HCT116 (cell line): ENCODE measurements around the gene CGNL1. TPM values are rescaled to one million over a fixed set of nuclear protein-coding genes. Genes with fewer than 3 reads are reported as not detected.

ENCODE experiments used
- ATAC-seq: fragments of 200-7000 bp; cut with Tn5 transposase; 2 replicates; pipeline ENCODE4 v1.9.1; 2020; ENCODE audit warnings: mild to moderate bottlenecking, moderate library complexity
- BruUV-seq: library from RNA; stranded (reverse); fragments of 400-500 nt; replicated peaks from 2 replicates; lab custom pipeline; 2021; lab: Mats Ljungman, UMichigan
- CTCF ChIA-PET: fragments of 300-600 bp; sonication (Branson Sonifier 250); formaldehyde crosslinking; loops from one replicate; lab custom pipeline; 2021; ENCODE audit warnings: antibody characterized with exemption; lab: Charles Lee
- POLR2A ChIA-PET: fragments of 300-600, 350-600 bp; sonication (Branson Sonifier 250); formaldehyde crosslinking; loops from one replicate; lab custom pipeline; 2021; ENCODE audit warnings: antibody characterized with exemption; lab: Charles Lee
- RAD21 ChIA-PET, 2 experiments: fragments of 300-600 bp; sonication (Branson Sonifier 250); formaldehyde crosslinking; loops; one replicate each; lab custom pipeline; 2023; ENCODE audit warnings: low total read pairs in 2 of 2; ENCODE audit not compliant: uncharacterized antibody in 2 of 2, unreplicated experiment in 2 of 2, low non-redundant PET in 1 of 2; lab: Charles Lee
- DNase-seq: peaks from one replicate; pipeline ENCODE4 v3.0.0-alpha.2; 2010; ENCODE audit warnings: low read depth, low spot score
- H2AFZ ChIP-seq: fragments of 200-600 bp; shearing (Covaris generic), sonication (generic); 2 replicates; pipeline ENCODE4 v1.6.1; 2017; ENCODE audit warnings: low read depth, mixed run types, mixed read lengths, antibody characterized with exemption, low read length; ENCODE audit not compliant: poor library complexity, severe bottlenecking
- H3K27ac ChIP-seq: 2 replicates; pipeline ENCODE4 v1.5.1; 2012; ENCODE audit warnings: low read depth, low read length
- H3K27me3 ChIP-seq: fragments of 200-600 bp; sonication (generic); 2 replicates; pipeline ENCODE4 v1.6.1; 2016; ENCODE audit warnings: mixed run types, low read length, mixed read lengths; ENCODE audit not compliant: insufficient read depth
- H3K36me3 ChIP-seq, 2 experiments: fragments of 200-500 bp in 1 of 2; fragments of 200-600 bp in 1 of 2; sonication (Bioruptor generic) in 1 of 2; sonication (generic) in 1 of 2; 2 replicates each; pipeline versions ENCODE4 v1.5.1 to v1.6.1; 2014 to 2016; ENCODE audit warnings: low read length in 2 of 2, inconsistent platforms in 1 of 2, mixed read lengths in 1 of 2, mixed run types in 1 of 2; ENCODE audit not compliant: insufficient read depth in 2 of 2, control insufficient read depth in 1 of 2
- H3K4me1 ChIP-seq, 2 experiments: fragments of 200-600 bp in 1 of 2; sonication (generic) in 1 of 2; 2 replicates each; pipeline versions ENCODE4 v1.5.1 to v1.6.1; 2012 to 2017; ENCODE audit warnings: low read length in 2 of 2, inconsistent platforms in 1 of 2, mild to moderate bottlenecking in 1 of 2, mixed read lengths in 1 of 2, mixed run types in 1 of 2, moderate library complexity in 1 of 2; ENCODE audit not compliant: insufficient read depth in 2 of 2, control insufficient read depth in 1 of 2
- H3K4me2 ChIP-seq: fragments of 200-600 bp; sonication (generic); 2 replicates; pipeline ENCODE4 v1.6.1; 2017; ENCODE audit warnings: mixed run types, low read length, mixed read lengths
- H3K4me3 ChIP-seq, 2 experiments: fragments of 200-600 bp in 1 of 2; sonication (generic) in 1 of 2; replicated peaks in 1 of 2; 2 replicates each; pipeline ENCODE4 v1.5.1; 2011 to 2016; ENCODE audit warnings: low read length in 2 of 2, control low read depth in 1 of 2, low read depth in 1 of 2, mild to moderate bottlenecking in 1 of 2, mixed read lengths in 1 of 2, mixed run types in 1 of 2
- H3K79me2 ChIP-seq: fragments of 200-600 bp; sonication (generic); 2 replicates; pipeline ENCODE4 v1.6.1; 2017; ENCODE audit warnings: mild to moderate bottlenecking, mixed run types, low read length, moderate library complexity, mixed read lengths; ENCODE audit not compliant: insufficient read depth
- H3K9ac ChIP-seq: fragments of 200-600 bp; sonication (generic); 2 replicates; pipeline ENCODE4 v1.6.1; 2016; ENCODE audit warnings: low read length, mixed read lengths
- H3K9me2 ChIP-seq: fragments of 200-600 bp; sonication (generic), shearing (Covaris generic); 2 replicates; pipeline ENCODE4 v1.6.1; 2017; ENCODE audit warnings: mixed run types, mild to moderate bottlenecking, moderate library complexity; ENCODE audit not compliant: insufficient read depth
- H3K9me3 ChIP-seq, 2 experiments: fragments of 200-500 bp in 1 of 2; fragments of 200-600 bp in 1 of 2; sonication (Bioruptor generic) in 1 of 2; sonication (generic) in 1 of 2; 2 replicates each; pipeline ENCODE4 v1.6.1; 2014 to 2017; ENCODE audit warnings: low read length in 2 of 2, mixed read lengths in 2 of 2, inconsistent platforms in 1 of 2, low read depth in 1 of 2, mild to moderate bottlenecking in 1 of 2, mixed run types in 1 of 2, moderate library complexity in 1 of 2; ENCODE audit not compliant: control insufficient read depth in 1 of 2, insufficient read depth in 1 of 2
- H4K20me1 ChIP-seq: fragments of 200-600 bp; sonication (generic), shearing (Covaris generic); 2 replicates; pipeline ENCODE4 v1.6.1; 2017; ENCODE audit warnings: mixed run types, mild to moderate bottlenecking, moderate library complexity; ENCODE audit not compliant: insufficient read depth
- CBX3 ChIP-seq: IDR thresholded peaks from 2 replicates; pipeline ENCODE4 v1.6.1; 2012; ENCODE audit warnings: low read depth
- EGR1 ChIP-seq: IDR thresholded peaks from 2 replicates; pipeline ENCODE4 v1.6.1; 2012; ENCODE audit warnings: low read depth
- FOSL1 ChIP-seq: IDR thresholded peaks from 2 replicates; pipeline ENCODE4 v1.6.1; 2012; ENCODE audit warnings: low read depth
- POLR2A ChIP-seq: IDR thresholded peaks from 2 replicates; pipeline ENCODE4 v1.7.0; 2011; ENCODE audit warnings: borderline replicate concordance; ENCODE audit not compliant: insufficient read depth, insufficient read length; ENCODE audit errors: extremely low read depth
- REST ChIP-seq: IDR thresholded peaks from 2 replicates; pipeline ENCODE4 v1.6.1; 2012; ENCODE audit warnings: low read depth
- ZBTB33 ChIP-seq: IDR thresholded peaks from 2 replicates; pipeline ENCODE4 v1.6.1; 2011; ENCODE audit warnings: mild to moderate bottlenecking, low read length, moderate library complexity; ENCODE audit not compliant: insufficient replicate concordance; ENCODE audit errors: extremely low read depth
- ZFX ChIP-seq: fragments of 450-650 bp; IDR thresholded peaks from 2 replicates; pipeline ENCODE4 v1.6.1; 2017
- intact Hi-C: fragments of 100-400 bp; cut with micrococcal nuclease; formaldehyde crosslinking; loops from 2 replicates; pipeline ENCODE4 v1.10.0; 2022
- total RNA-seq: library from RNA; stranded (reverse); gene quantifications from one replicate; pipeline ENCODE4 v1.2.1, GENCODE V29; 2021; ENCODE audit not compliant: unreplicated experiment

Gene CGNL1
- total RNA-seq, 1 experiment from 2014 or later = 2.2 TPM

- TF ChIP-seq EGR1 = no peak
- H3K27ac ChIP-seq = no peak overlapping the region
- H3K4me2 ChIP-seq = no peak overlapping the region
- no peaks in the 10 kb centered on the region for H3K27me3 ChIP-seq
- H3K79me2 ChIP-seq = no peaks in the 10 kb centered on the region
- DNase-seq (no peak), ATAC-seq (no peak)
- H3K4me3 ChIP-seq = no peak overlapping the region
- BruUV-seq = no TSS peak
- no peak overlapping the region for H2AFZ ChIP-seq
- H3K36me3 ChIP-seq = no peaks in the 10 kb centered on the region
- H3K9me3 ChIP-seq = peaks cover 0 to 8% of the 10 kb centered on the region in 2 experiments; a peak in 1 of 4 replicates
- RAD21 ChIA-PET = no interaction called here
- POLR2A ChIA-PET = no interaction called here
- no peaks in the 10 kb centered on the region for H3K9me2 ChIP-seq
- intact Hi-C loops = loop anchor here (10.0 kb wide), 2 partner anchors 727 to 837 kb away; no protein-coding TSS in a partner anchor
- no peaks in the 10 kb centered on the region for H3K4me1 ChIP-seq
- no peak overlapping the region for H3K9ac ChIP-seq
- no peaks in the 10 kb centered on the region for H4K20me1 ChIP-seq
- CTCF ChIA-PET = no interaction called here
Measured at GRCh38 chr15:57348081-57348480, 28.2 kb upstream of the CGNL1 start.

- ATAC-seq = no peak
- POLR2A ChIA-PET = no interaction called here
Measured at GRCh38 chr15:57352535-57353316, 23.6 kb upstream of the CGNL1 start.

More at GRCh38 chr15:57352535-57353316, 23.6 kb upstream of the CGNL1 start:
- Histone ChIP-seq H3K4me3 (no peak overlapping the region), H2AFZ (no peak overlapping the region)
- TF ChIP-seq FOSL1 (no peak), POLR2A (no peak), CBX3 (no peak), ZBTB33 (no peak), REST (no peak), ZFX (no peak)
- TF ChIP-seq, all 23 proteins: peak for 0
- ChIA-PET RAD21 (no interaction called here), CTCF (interaction anchor here (1.1 kb wide), 1 partner anchor 20 kb away, joined by 3 read pairs; no protein-coding TSS in a partner anchor)
- no peak overlapping the region for H3K4me2 ChIP-seq
- no peaks in the 10 kb centered on the region for H3K27me3 ChIP-seq
- no peak overlapping the region for H3K9ac ChIP-seq
- intact Hi-C loops = no loop called here
- H3K27ac ChIP-seq = no peak overlapping the region
- no peaks in the 10 kb centered on the region for H3K79me2 ChIP-seq
- no peak for DNase-seq
- H4K20me1 ChIP-seq = no peaks in the 10 kb centered on the region
- H3K4me1 ChIP-seq = no peaks in the 10 kb centered on the region
- no peaks in the 10 kb centered on the region; the same call in 1 of the 2 replicates for H3K9me2 ChIP-seq
- no TSS peak for BruUV-seq
- H3K36me3 ChIP-seq = no peaks in the 10 kb centered on the region
- H3K9me3 ChIP-seq = peaks cover 0 to 6% of the 10 kb centered on the region in 2 experiments; a peak in 1 of 4 replicates
